ENCODE data around the gene C19orf18. TPM values are rescaled to one million over a fixed set of nuclear protein-coding genes. Genes with fewer than 3 reads are reported as not detected.
"Not testable (repeated sequence)": the region's sequence is repeated elsewhere in the genome, so short reads cannot be mapped to it uniquely, and the experiment has no call there.

C19orf18 gene
- 1 to 10 TPM; 2.0 to 2.1 TPM for total RNA-seq
- long read RNA-seq, result 0 reads

DNA sequence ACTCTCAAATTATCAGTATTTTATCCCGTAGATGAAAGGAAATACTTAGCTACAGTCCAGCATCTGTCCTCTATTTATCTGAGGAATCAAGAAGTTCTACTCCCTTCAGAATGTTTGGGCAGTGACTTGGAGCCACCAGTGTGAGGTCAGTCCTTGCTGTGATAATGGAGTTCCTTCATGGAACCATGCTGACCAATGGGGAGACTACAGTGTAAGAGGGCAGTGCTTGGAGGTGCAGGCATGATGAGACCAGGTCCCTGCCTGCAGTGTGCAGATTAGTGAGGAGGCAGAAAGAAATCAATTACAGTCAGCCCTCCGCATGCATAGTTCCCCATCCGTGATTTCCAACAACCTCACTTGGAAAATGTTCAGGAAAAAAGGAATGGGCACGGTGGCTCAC lies at the start of gene C19orf18:
TSS of gene C19orf18 (minus strand) at position 101 of the 400 bp plus-strand sequence. CDS start 102 bp downstream, outside the sequence.
- no peak for DNase-seq
- intact Hi-C loops (cut with DNase I), result no loop called here
- no peak for ATAC-seq

DNA sequence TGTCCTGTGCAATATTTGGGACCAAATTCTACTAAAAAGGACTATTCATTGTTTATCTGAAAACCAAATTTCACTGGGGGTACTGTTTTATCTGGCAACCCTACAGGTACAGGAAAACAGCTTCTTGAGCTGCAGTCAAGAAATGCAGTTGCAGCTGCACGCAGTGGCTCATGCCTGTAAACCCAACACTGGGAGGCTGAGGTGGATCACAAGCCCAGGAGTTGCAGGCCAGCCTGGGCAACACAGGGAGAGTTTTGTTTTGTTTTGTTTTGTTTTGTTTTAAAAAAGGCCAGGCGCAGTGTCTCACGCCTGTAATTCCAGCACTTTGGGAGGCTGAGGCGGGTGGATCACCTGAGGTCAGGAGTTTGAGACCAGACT lies 47.9 kb upstream of the C19orf18 start:
- ATAC-seq (no peak), DNase-seq (no peak)
- intact Hi-C loops (cut with DNase I), result loop anchor here (1.0 to 5.0 kb wide), 2 partner anchors 133 to 135 kb away; no protein-coding TSS in a partner anchor

DNA sequence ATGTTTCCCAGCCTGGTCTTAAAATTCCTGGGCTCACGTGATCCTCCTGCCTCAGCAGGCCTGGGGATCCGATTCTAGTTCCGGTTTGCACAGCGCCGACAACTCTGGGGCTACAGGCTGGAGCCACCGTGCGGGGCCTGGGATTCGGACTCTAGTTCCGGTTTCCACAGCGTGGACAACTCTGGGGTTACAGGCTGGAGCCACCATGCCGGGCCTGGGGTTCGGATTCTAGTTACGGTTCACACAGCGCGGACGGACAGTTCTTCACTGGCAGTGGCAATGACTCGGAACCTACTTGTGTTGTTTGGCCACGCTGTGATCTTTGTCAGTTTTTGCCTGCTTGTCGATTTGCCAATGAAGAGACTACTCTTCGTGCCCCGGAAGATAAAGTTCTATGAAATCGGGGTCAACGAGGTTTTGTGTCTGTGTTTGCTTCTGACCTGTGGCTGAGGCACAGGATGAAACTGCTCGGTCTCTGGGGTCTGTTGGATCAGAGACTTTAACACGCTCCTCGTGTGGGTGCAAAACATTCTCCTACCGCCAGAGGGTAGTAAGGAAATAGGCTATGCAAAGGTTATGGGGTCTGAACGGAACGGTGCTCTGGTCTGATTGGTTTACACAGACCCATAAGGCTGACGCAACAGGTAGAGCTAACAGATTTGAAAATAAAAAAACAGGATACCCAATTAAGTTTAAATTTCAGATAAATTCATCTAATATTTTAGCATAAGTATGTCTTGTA lies 47.4 kb upstream of the C19orf18 start:
- intact Hi-C loops (cut with DNase I), result loop anchor here (1.0 to 5.0 kb wide), 2 partner anchors 134 to 136 kb away; no protein-coding TSS in a partner anchor
- ATAC-seq (peak; percentile 93 to 96), DNase-seq (peak; percentile 62)

DNA sequence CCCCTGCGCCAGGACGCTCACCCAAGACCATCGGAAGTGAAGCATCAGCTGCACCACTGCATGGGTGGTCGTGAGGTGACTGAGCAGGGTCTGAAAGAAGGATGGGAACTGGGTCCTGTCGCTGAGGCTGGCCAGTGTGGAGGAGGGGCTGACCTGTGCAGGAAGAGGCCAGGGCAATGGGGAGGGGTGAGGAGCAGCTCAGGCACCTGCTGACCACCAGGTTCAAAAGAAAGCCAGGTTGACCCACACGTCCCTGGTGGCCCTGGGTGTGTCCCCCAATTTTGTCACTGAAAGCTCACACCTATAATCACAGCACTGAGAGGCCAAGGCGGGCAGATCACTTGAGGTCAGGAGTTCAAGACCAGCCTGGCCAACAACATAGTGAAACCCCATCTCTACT lies 45.8 kb upstream of the C19orf18 start:
- DNase-seq (no peak), ATAC-seq (no peak)
- intact Hi-C loops (cut with DNase I), result loop anchor here in 1 of 2 donors (5.0 kb wide), 1 partner anchor 137 kb away; no protein-coding TSS in a partner anchor

DNA sequence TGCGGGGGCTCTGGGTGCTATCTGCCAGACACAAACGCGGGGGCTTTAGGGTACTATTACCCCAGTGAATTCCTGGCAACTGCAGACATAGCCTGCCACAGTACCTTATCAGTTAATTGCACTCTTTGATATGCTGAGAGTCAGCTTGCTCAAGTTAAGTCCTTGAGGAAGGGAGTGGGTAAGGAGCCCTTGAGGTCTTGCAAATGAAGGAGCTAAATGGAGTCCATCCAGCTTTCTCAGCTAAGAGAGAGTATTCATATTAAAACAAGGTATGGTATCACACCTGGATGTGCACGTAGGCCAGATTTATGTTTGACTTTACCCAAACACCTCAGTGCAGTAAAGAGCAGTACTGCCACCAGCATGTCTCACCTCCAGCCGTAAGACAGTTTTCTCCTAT lies 39.8 kb upstream of the C19orf18 start:
- DNase-seq (no peak), ATAC-seq (no peak)
- intact Hi-C loops (cut with DNase I), result no loop called here

DNA sequence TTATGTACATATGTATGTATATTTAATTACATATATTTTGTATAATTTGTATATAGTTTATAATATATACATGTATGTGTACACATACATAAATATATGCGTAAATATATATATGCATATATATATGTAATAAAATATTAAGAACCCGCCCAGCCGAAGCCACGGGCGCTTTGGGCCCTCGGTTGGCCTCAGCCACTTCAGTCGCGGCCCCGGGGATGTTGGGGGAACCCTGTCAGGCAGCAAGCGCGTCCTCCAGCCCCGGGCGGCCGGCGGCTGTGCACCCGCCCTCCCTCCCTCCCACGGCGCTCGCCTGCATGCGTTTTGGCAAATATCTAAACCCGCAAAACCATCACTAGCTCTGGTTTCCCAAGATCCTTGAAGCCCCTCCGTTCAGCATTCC lies 36.2 kb upstream of the C19orf18 start:
- intact Hi-C loops (cut with DNase I), result no loop called here
- ATAC-seq (no peak), DNase-seq (no peak)

DNA sequence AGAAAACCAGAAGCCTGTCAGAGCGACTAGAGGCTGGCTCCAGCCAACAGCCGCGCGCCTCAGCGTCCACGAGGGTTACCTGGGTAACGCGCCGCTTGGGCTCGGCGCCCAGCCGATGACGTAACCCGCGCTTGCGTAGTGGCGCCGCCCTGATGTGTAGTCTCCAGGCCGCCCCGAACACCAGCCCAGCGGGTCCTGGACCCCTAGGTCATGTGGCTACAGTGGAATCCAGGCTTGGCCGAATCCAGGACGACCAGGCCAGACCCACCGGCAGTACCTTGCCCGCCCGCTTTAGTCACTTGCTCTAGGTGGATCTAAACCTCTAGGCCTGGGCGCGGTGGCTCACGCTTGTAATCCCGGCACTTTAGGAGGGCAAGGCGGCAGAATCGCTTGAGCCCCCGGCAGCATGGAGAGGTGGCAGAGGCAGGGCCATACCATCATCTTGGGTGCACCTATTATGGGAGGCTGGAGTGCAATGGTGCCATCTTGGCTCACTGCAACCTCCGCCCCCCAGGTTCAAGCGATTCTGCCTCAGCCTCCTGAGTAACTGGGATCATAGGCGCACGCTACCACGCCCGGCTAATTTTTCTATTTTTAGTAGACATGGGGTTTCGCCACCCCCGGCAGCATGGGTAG lies 35.5 kb upstream of the C19orf18 start:
- DNase-seq (peak; percentile 91), ATAC-seq (peak; percentile 98)
- intact Hi-C loops (cut with DNase I), result no loop called here

DNA sequence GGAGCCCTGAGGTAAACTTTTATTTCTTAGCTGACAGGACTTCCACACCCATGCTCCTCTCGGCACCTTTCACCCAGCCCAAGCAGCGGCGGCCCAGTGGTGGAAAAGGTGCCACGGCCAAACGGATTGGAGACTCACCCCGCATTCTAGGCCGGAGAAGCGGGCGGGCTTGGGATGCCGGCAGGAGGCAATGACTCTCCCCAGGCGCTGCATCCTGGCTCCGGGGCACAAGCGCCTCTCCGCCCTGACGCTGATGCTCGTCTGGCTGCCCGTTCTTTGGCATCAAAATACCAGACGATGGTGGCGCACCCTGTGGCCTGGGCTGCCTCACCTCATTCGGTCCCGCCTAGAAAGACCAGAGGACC lies 34.9 kb upstream of the C19orf18 start:
- no peak for DNase-seq
- intact Hi-C loops (cut with DNase I), result no loop called here
- peak in 1 of 2 donors; percentile 9 for ATAC-seq

DNA sequence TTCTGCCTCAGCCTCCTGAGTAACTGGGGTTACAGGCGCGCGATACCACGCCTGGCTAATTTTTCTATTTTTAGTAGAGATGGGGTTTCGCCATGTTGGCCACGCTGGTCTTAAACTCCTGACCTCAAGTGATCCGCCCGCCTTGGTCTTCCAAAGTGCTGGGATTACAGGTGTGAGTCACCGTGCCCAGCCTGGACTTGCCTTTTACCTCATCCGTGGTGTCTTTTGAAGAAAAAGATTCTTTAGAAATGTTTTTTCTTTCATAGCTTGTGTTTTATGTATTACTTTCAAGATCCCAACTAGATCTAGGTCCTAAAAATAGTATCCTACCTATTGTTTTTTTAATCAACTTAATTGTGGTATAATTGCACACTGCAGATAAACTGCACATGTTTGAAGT lies 34.5 kb upstream of the C19orf18 start:
- intact Hi-C loops (cut with DNase I); ATAC-seq; DNase-seq: not testable (repeated sequence)

DNA sequence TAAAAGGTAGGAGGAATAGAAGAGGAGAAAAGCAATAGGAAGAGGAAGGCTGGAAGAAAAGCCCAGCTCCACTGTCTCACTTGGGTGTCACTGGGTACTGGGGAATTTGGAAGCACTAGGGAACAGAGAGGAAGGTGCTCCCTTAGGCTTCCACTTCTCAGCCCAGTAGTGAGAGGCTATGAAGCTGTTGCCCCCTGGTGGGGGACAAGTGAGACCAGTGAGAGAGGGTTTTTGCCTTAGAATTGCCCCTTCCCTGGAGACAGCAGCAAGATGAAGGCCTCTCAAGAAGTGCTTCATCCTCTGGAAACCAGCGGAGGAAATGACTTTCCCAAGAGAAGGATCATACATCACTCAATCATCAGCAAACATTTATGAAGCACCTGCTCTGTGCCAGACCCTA lies 33.0 kb upstream of the C19orf18 start:
- no peak for ATAC-seq
- intact Hi-C loops (cut with DNase I), result no loop called here

DNA sequence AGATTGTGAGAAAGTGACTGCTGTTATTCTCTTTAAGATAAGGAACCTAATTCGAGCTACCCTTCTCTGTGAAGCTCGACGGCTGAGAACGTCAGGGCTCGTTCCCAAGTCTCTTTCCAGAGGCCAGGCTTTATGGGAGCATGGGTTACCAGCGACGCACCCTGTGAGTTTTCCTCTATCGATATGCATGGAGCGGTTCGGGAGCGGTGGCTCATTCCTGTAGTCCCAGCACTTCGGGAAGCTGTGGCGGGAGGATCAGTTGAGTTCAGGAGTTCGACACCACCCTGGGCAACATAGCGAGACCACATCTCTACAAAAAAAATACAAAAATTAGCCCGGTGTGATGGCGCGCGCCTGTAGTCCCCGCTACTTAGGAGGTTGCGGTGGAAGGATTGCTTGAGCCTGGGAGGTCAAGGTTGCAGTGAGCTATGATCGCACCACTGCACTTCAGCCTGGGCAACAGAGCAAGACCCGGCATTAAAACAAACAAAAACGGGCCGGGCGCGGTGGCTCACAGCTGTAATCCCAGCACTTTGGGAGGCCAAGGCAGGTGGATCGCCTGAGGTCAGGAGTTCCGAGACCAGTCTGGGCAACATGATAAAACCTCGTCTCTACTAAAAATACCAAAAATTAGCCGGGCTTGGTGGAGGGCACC lies 29.0 kb upstream of the C19orf18 start:
- DNase-seq (no peak), ATAC-seq (peak; percentile 9 to 13)
- intact Hi-C loops (cut with DNase I), result no loop called here

More for the DNA sequence above, 33.0 kb upstream of the C19orf18 start:
- no peak for DNase-seq

DNA sequence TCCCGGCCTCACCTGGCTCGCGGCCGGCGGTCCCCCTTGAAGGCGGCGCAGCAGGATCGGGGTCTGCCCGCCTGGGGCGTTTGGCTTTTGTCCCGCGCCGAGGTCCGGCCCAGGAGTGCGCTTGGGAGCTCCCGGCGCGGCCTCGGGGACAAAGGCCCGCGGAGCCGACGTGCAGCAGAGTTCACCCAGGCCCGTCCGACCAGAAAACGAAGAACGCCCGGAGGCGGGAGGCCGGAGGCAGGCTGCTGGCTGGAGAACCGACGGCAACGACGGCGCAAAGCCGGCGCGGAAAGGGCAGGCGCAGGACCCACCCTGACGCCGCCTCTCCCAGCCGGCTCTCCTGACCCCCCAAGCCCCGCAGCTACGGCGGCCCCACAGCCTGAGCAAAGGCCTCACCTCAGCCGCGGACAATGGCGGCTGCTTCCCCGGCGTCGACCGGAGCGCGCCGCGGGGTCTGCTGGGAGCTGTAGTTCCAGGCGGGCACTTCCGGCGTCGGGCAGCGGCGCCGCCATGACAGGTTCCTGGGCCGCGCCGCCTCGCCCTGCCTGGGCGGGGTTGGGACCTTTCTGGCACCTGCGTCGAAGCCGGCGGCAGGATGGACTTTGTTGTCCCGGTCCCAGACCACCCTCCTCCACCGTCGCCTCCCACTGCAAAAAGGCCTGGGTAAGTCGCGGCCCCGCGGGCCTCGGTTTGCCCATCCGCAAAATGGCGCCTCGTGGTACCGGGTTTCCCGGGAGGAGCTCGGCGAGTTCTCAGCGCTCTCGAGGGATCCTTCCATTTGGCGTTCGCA lies 28.2 kb upstream of the C19orf18 start, which contains the start of gene ZNF606:
TSS of gene ZNF606 (minus strand) at position 437 of the 790 bp plus-strand sequence. CDS start 1,501 bp downstream, outside the sequence.
- intact Hi-C loops (cut with DNase I), result no loop called here
- peak; percentile 92 for DNase-seq
- ATAC-seq, result peak; percentile 99

DNA sequence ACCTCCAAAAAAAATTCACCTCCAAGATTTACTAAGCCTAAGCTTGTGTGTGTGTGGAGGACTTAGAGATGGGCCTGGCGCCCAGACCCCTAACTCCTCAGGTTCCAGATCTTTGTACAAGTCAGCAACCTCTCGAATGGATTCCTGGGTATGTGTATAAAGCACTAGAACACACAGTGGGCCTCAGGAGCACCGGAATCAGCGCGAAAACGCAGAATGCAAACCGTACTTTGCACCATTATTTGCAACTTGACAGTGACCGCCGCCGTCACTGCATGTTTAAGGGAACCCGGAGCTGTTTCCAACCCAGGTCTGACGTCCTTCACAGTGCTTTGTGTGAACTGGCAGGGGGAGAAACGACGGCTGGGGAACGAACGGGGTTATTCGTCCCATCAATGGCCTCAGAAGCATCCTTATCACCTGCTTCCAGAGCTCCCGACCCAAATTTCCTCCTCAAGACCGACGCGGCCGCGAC lies 27.6 kb upstream of the C19orf18 start:
- ATAC-seq (peak; percentile 8 to 24), DNase-seq (no peak)
- intact Hi-C loops (cut with DNase I), result no loop called here

DNA sequence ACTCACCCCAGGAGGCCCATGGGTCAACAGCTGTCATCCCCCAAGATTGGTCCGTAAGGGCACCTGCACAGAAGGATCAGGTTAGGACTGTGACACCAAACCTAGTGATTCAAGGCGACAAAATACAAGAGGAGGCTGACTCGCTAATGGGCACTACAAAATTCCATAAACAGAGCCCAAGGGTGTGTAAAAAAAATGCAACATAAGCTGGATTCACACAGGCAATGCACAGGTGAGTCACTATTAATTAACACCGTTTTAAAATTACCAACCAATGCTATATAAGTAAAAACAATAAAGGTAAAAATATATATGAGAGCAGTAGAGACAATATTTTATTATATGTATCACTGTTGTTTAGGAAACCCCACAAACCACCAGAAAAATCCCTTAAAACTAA lies 26.3 kb upstream of the C19orf18 start:
- ATAC-seq, result no peak
- DNase-seq, result no peak
- intact Hi-C loops (cut with DNase I), result no loop called here

DNA sequence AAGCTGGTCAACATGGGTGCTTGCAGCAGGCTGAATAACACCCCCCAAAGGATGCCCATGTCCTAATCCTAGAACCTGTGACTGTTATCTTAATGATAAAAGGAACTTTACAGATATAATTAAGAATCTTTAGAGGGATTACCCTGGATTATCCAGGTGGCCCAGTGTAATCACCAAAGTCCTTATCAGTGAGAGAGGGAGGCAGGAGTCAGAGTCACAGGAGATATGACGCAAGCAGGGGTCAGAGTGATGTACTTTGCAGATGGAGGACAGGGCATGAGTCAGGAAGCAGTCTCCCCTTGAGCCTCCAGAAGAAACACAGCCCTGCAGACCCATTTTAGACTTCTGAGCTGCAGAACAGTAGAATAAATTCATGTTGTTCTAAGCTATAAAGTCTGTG lies 18.5 kb upstream of the C19orf18 start:
- ATAC-seq, result no peak
- DNase-seq, result no peak
- intact Hi-C loops (cut with DNase I), result no loop called here

DNA sequence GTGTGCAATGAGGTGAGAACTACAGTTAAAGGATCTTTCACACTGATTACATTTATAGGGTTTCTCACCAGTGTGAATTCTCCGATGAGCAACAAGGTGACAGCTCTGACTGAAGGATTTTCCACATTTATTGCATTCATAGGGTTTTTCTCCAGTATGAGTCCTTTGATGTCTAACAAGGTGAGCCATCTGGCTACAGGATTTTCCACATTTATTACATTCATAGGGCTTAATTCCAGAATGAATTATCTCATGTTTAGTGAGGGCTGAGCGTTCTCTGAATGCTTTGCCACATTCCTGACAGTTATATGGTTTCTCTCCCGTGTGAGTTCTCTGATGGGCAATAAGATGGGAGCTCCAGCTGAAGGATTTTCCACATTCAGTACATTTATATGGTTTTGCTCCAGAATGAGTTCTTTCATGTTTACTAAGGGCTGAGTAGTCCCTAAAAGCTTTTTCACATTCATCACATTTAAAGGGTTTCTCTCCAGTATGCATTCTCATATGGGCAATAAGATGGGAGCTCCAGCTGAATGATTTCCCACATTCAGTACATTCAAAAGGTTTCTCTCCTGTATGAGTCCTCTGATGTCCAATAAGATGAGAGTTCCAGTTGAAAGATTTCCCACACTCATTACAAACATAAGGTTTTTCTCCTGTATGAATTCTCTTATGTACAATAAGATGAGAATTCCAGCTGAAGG lies 4.4 kb upstream of the C19orf18 start:
- DNase-seq (no peak), ATAC-seq (no peak)
- intact Hi-C loops (cut with DNase I), result no loop called here

DNA sequence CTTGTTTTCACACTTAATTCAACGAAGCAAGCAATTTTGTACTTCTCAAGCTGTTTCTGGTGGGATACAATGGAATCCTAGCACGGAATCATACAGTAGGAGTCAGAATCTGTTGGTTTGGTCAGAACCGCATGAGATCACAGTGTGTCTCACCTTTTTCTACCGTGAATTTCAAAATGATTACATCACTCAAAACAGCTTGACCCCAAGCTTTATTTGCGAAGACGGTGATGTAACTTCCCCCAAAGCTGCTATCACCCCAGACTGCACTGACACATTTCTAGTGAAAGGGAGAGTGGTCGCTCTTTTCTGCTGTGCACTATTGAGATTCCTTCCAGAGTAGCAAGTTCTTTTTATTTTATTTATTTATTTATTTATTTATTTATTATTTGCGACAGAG lies 9.6 kb downstream of the C19orf18 start:
- no peak for DNase-seq
- ATAC-seq, result no peak
- intact Hi-C loops (cut with DNase I), result no loop called here

DNA sequence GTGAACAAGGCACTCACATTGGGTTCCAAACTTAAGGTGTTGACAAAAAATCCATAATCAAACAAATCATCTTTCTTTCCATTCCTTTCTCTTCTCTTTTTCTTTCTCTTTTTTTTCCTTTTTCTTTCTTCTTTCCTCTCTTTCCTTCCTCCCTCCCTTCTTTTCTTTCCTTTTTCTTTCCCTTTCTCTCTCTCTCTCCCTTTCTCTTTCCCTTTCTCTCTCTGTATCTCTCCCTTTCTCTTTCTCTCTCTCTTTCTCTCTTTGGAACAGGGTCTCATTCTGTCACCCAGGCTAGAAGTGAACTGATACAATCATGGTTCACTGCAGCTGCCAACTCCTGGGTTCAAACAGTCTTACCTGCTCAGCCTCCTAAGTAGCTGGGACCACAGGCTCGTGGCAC lies 12.5 kb downstream of the C19orf18 start:
- intact Hi-C loops (cut with DNase I), result no loop called here
- ATAC-seq (no peak), DNase-seq (no peak)

DNA sequence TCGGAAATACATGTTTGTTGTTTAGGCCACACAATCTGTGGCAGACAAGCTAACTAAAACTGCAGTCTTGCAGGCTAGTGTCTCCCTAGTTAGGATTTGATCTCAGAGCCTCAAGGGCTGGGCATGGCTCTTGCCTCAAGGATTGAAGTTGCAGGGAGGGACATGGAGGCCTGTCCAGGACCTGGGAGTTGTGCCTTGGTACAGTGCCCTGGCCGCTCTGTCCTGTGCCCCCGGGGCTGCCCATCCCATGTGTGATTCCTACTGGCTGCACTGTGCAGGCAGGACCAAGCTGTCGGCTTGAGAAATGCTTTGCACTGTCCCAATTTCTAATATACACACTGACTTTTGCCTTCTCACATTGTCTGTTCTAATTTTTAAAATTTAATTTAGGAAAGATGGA lies 19.3 kb downstream of the C19orf18 start:
- ATAC-seq (no peak), DNase-seq (no peak)
- intact Hi-C loops (cut with DNase I), result no loop called here
